Measurements from ENCODE around the gene MAN1A1.

The MAN1A1 gene

GRCh38 chr6:119269266-119270103 is 80.1 kb downstream of the MAN1A1 start:
- DNase-seq (ENCODE audit: low read depth): no peak

GRCh38 chr6:119267126-119267905 is 82.2 kb downstream of the MAN1A1 start:
- no peak for DNase-seq (ENCODE audit: low read depth)

GRCh38 chr6:119264854-119265397 is 84.6 kb downstream of the MAN1A1 start:
- DNase-seq (ENCODE audit: low read depth): no peak

- DNase-seq (ENCODE audit: low read depth): no peak
Measured at GRCh38 chr6:119262612-119263011, 86.9 kb downstream of the MAN1A1 start.

GRCh38 chr6:119261944-119262284 is 87.6 kb downstream of the MAN1A1 start:
- no peak for DNase-seq (ENCODE audit: low read depth)

- DNase-seq (ENCODE audit: low read depth): no peak
Measured at GRCh38 chr6:119259027-119259426, 90.5 kb downstream of the MAN1A1 start.

- no peak for DNase-seq (ENCODE audit: low read depth)
Measured at GRCh38 chr6:119257726-119258125, 91.8 kb downstream of the MAN1A1 start.

GRCh38 chr6:119256978-119257462 is 92.5 kb downstream of the MAN1A1 start:
- no peak for DNase-seq (ENCODE audit: low read depth)

GRCh38 chr6:119256392-119256791 is 93.2 kb downstream of the MAN1A1 start:
- no peak for DNase-seq (ENCODE audit: low read depth)

- DNase-seq (ENCODE audit: low read depth): no peak
Measured at GRCh38 chr6:119255492-119255891, 94.1 kb downstream of the MAN1A1 start.

GRCh38 chr6:119250036-119250435 is 99.5 kb downstream of the MAN1A1 start:
- DNase-seq (ENCODE audit: low read depth): no peak

GRCh38 chr6:119249319-119249718 is 100.2 kb downstream of the MAN1A1 start:
- DNase-seq (ENCODE audit: low read depth): no peak

- no peak for DNase-seq (ENCODE audit: low read depth)
Measured at GRCh38 chr6:119247504-119247903, 102.1 kb downstream of the MAN1A1 start.

GRCh38 chr6:119243657-119244056 is 105.9 kb downstream of the MAN1A1 start:
- no peak for DNase-seq (ENCODE audit: low read depth)

- DNase-seq (ENCODE audit: low read depth): no peak
Measured at GRCh38 chr6:119243037-119243436, 106.5 kb downstream of the MAN1A1 start.

GRCh38 chr6:119241540-119242309 is 107.8 kb downstream of the MAN1A1 start:
- no peak for DNase-seq (ENCODE audit: low read depth)

GRCh38 chr6:119241111-119241465 is 108.5 kb downstream of the MAN1A1 start:
- no peak for DNase-seq (ENCODE audit: low read depth)

GRCh38 chr6:119240257-119241110 is 109.1 kb downstream of the MAN1A1 start:
- no peak for DNase-seq (ENCODE audit: low read depth)

- no peak for DNase-seq (ENCODE audit: low read depth)
Measured at GRCh38 chr6:119237177-119237715, 112.3 kb downstream of the MAN1A1 start.

GRCh38 chr6:119234941-119235340 is 114.6 kb downstream of the MAN1A1 start:
- DNase-seq (ENCODE audit: low read depth): no peak

- no peak for DNase-seq (ENCODE audit: low read depth)
Measured at GRCh38 chr6:119234457-119234856, 115.1 kb downstream of the MAN1A1 start.

All from GM04503 (cell line).